ENCODE measurements around the gene ZDHHC14.
"Not testable (repeated sequence)": the region's sequence is repeated elsewhere in the genome, so short reads cannot be mapped to it uniquely, and the experiment has no call there.

ZDHHC14 gene

GRCh38 chr6:157380458-157380778, 572 bp upstream of the ZDHHC14 start:
- DNase-seq (ENCODE audit: low read depth in 3 of 3), result no peak

DNA sequence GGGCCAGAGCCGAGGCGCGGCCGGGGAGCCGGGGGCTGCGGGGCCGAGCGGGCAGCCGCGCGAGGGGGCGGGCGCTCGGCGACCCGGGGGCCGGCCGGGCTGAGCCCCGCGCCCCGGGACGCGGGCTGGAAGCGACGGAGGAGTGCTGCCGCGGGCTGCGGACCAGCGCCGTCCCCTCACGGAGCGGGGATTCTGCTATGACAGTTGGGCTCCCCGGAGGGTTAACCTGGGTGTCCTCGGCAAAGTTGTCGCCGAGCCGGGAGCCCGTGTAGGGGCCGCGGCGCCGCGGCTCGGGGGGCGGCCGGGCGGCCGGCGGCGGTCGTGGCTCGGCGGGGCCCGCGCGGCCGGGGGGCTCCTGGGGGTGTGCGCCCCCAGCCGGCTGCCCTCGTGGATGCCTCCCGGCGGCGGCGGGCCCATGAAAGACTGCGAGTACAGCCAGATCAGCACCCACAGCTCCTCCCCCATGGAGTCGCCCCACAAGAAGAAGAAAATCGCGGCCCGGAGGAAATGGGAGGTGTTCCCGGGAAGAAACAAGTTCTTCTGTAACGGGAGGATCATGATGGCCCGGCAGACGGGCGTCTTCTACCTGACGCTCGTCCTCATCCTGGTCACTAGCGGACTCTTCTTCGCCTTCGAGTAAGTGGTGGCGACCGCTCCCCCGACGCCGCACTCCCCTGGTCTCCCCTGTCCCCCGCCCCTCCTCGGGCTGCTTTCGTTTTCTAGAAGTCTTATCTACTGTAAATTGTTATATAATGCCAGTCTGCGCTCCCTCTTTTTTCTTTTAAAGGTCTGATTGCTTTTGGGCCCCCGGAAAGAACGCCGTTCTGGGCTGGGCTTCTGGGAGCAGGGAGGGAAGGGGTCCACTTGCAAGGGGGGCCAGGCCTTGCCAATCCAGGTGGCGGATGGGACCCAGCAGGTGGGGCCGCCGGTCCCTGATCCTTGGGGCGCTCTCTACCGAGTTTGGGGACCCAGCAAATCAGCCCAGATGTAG, 936 bp downstream of the ZDHHC14 start:
- DNase-seq (ENCODE audit: low read depth in 3 of 3), result peak in 2 of 3 experiments; percentile 31 to 57

- no peak for DNase-seq (ENCODE audit: low read depth in 3 of 3)
Measured at GRCh38 chr6:157382821-157383220, 1.8 kb downstream of the ZDHHC14 start.

GRCh38 chr6:157383471-157383870, 2.5 kb downstream of the ZDHHC14 start:
- no peak for DNase-seq (ENCODE audit: low read depth in 3 of 3)

GRCh38 chr6:157384962-157385361, 4.0 kb downstream of the ZDHHC14 start:
- DNase-seq (ENCODE audit: low read depth in 3 of 3), result not testable (repeated sequence)

DNA sequence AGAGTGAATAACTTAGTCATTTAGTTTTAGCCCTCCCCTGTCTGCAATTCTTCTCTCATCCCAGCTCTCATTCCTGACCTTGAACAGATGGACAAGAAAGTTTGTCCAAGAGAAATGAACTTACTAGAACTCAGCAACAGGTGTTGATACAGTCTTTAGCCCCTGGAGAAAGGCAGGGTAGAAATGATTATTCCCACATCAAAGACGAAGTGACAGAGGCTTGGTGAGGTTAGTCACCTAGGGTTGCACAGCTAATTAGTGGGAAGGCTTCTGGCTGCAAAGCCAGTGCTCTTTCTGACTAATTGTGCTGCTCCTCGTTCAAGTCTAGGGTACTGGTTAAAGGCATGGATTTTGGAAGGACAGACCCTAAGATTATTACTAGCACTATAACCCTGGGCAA, 4.5 kb downstream of the ZDHHC14 start:
- no peak for DNase-seq (ENCODE audit: low read depth in 3 of 3)

GRCh38 chr6:157386023-157386422, 5.0 kb downstream of the ZDHHC14 start:
- no peak for DNase-seq (ENCODE audit: low read depth in 3 of 3)

- DNase-seq (ENCODE audit: low read depth in 3 of 3), result no peak
Measured at GRCh38 chr6:157386454-157386853, 5.5 kb downstream of the ZDHHC14 start.

- DNase-seq (ENCODE audit: low read depth in 3 of 3), result no peak
Measured at GRCh38 chr6:157388924-157389323, 7.9 kb downstream of the ZDHHC14 start.

DNA sequence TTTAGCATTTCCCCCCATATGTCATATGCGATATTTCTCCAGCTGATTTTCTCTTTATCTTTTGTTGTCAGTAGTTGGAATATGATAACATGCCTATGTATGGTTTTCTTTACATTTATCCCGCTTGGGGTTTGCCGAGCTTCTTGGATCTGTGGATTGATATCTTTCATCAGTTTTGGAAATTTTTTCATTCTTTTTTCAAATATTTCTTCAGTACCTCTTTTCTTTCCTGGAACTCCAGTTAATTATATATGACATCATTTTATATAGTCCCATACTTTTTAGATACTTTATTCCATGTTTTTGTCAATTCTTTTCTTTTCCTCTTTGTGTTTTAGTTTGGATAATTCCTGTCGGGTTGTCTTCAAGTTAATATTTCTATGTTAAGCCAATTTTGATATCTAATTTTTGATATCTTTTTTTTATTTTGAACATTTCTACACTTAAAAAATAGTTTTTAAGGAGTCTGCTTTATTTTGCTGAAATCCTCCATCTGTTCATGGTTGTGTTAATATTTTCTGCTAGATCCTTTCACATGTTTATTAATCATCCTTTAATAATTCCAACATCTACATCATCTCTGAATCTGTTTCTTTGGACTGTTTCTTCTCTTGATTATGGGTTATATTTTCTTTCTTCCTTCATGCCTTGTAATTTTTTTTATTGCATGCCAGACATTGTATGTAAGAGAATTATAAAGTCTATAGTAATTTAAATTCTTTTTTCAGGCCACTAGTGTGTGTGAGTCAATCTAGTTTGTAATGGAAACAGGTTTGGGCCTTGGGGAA, 9.5 kb downstream of the ZDHHC14 start:
- DNase-seq (ENCODE audit: low read depth in 3 of 3), result no peak

- DNase-seq (ENCODE audit: low read depth in 3 of 3), result no peak
Measured at GRCh38 chr6:157392927-157393668, 12.1 kb downstream of the ZDHHC14 start.

GRCh38 chr6:157393669-157394327, 12.8 kb downstream of the ZDHHC14 start:
- no peak for DNase-seq (ENCODE audit: low read depth in 3 of 3)

DNA sequence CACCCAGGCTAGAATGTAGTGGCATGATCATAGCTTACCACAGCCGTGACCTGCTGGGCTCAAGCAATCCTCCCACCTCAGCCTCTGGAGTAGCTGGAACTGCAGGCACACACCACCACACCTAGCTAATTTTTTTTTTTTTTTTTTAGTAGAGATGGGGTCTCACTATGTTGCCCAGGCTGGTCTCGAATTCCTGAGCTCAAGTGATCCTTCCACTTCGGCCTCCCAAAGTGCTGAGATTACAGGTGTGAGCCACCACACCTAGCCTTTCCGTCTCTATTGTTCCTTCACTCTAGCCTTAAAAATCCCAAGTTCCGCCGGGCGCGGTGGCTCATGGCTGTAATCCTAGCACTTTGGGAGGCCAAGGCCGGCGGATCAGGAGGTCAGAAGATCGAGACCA, 14.2 kb downstream of the ZDHHC14 start:
- DNase-seq (ENCODE audit: low read depth in 3 of 3), result not testable (repeated sequence)

- no peak for DNase-seq (ENCODE audit: low read depth in 3 of 3)
Measured at GRCh38 chr6:157396026-157396425, 15.0 kb downstream of the ZDHHC14 start.

GRCh38 chr6:157397660-157398059, 16.7 kb downstream of the ZDHHC14 start:
- DNase-seq (ENCODE audit: low read depth in 3 of 3), result no peak

DNA sequence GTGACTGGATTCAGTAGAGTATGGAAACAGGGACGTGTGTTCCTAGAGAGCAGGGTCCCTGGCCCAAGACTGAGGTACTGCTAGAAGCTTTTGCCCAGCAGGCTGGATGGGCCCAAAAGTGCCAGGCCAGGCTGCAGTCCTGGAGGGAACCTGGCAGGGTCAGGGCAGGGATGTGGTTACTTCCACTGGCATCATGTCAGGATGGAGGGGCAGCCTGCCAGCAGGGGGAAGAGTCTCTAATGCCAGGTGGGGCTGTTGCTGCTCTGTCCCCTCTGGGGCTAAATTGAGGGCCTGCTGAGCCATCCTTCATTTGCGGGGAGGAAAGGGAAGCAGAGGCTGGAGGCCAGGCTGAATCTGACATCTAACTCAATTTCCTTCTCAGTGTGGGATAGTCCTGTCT, 17.2 kb downstream of the ZDHHC14 start:
- DNase-seq (ENCODE audit: low read depth in 3 of 3), result no peak

- DNase-seq (ENCODE audit: low read depth in 3 of 3), result no peak
Measured at GRCh38 chr6:157400676-157401075, 19.7 kb downstream of the ZDHHC14 start.

GRCh38 chr6:157401734-157402338, 20.8 kb downstream of the ZDHHC14 start:
- DNase-seq (ENCODE audit: low read depth in 3 of 3), result no peak

GRCh38 chr6:157402996-157403685, 22.2 kb downstream of the ZDHHC14 start:
- no peak for DNase-seq (ENCODE audit: low read depth in 3 of 3)

DNA sequence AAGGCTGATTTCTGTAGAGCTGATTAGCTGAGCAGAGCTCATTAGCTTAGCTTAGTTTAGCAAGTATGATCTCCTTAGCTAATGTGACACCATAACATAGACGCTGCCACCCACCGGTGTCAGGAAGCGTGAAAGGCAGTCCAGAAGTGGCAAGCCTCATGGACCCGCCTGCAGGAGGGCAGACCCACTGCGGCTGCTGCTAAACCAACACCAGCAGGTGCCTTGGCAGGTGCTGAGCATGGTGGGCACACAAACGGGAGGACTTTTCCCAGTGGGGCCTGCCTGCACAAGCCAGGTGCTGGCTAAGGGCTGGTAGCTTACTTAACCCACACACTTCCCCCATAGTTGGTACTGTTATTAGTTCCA, 22.7 kb downstream of the ZDHHC14 start:
- no peak for DNase-seq (ENCODE audit: low read depth in 3 of 3)

DNA sequence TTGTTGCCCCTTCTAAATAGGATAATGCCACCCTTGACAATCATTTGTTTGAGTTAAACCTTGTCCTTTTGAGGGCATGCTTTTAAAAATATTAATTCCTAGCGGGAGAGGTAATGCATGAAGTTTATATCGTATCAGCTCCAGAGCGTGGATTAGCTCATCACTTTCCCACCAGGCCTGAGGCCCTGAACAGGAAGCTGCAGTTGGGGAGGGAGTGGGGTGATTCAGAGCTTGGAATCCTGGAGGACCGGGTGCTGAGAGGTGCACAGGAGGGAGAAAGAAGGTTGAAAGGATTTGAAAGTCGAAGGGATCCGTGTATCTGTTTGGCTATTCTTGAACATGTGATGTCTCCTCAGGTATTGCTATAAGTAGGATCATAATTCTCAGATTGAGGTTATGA, 25.0 kb downstream of the ZDHHC14 start:
- no peak for DNase-seq (ENCODE audit: low read depth in 3 of 3)

All from stimulated activated CD4-positive, alpha-beta T cell treated with anti-CD3 and anti-CD28 coated beads, TNF-alpha, amount 100 ng/mL, for 24 hours (primary cell).